MM.1S (cell line): Measurements from ENCODE around the gene GALM.
A peak's percentile ranks its signal among the peaks of the same experiment; 100 is the strongest.

Experiments used
- DNase-seq: peaks from one replicate; pipeline ENCODE4 v3.0.0-alpha.2; 2015
- H2AFZ ChIP-seq: fragments of 300-600 bp; sonication (generic); 2 replicates; pipeline ENCODE4 v1.6.0; 2016; ENCODE audit warnings: antibody characterized with exemption, low read length
- H3F3A ChIP-seq: fragments of 300-600 bp; sonication (generic); 2 replicates; pipeline ENCODE4 v1.6.1; 2016; ENCODE audit warnings: mild to moderate bottlenecking, antibody characterized with exemption, low read length, moderate library complexity, mixed read lengths; ENCODE audit not compliant: insufficient read depth
- H3K27ac ChIP-seq: fragments of 300-600 bp; sonication (generic); 2 replicates; pipeline ENCODE4 v1.5.1; 2016; ENCODE audit warnings: mild to moderate bottlenecking, low read length
- H3K27me3 ChIP-seq: fragments of 300-600 bp; sonication (generic); replicated peaks from 2 replicates; pipeline ENCODE4 v1.6.0; 2016; ENCODE audit warnings: low read length; ENCODE audit not compliant: insufficient read depth
- H3K36me3 ChIP-seq: fragments of 300-600 bp; sonication (generic); replicated peaks from 2 replicates; pipeline ENCODE4 v1.6.1; 2016; ENCODE audit warnings: mild to moderate bottlenecking, low read length, mixed read lengths; ENCODE audit not compliant: insufficient read depth
- H3K4me1 ChIP-seq: fragments of 300-600 bp; sonication (generic); 2 replicates; pipeline ENCODE4 v1.6.1; 2016; ENCODE audit warnings: low read length, mixed read lengths
- H3K4me2 ChIP-seq: fragments of 300-600 bp; sonication (generic); 2 replicates; pipeline ENCODE4 v1.6.0; 2016; ENCODE audit warnings: low read depth, low read length
- H3K4me3 ChIP-seq: fragments of 300-600 bp; sonication (generic); 2 replicates; pipeline ENCODE4 v1.5.1; 2016; ENCODE audit warnings: low read length, mixed read lengths
- H3K79me2 ChIP-seq: fragments of 300-600 bp; sonication (generic); 2 replicates; pipeline ENCODE4 v1.6.1; 2016; ENCODE audit warnings: mixed run types, low read length, mixed read lengths
- H3K9ac ChIP-seq: fragments of 300-600 bp; sonication (generic); 2 replicates; pipeline ENCODE4 v1.6.1; 2016; ENCODE audit warnings: low read length, mixed read lengths
- H3K9me2 ChIP-seq: fragments of 300-600 bp; sonication (generic); replicated peaks from 2 replicates; pipeline ENCODE4 v1.6.1; 2016; ENCODE audit warnings: mild to moderate bottlenecking, low read length, mixed read lengths; ENCODE audit not compliant: insufficient read depth
- H3K9me3 ChIP-seq: fragments of 300-600 bp; sonication (generic); replicated peaks from 2 replicates; pipeline ENCODE4 v1.6.1; 2016; ENCODE audit warnings: mild to moderate bottlenecking, low read length, mixed read lengths; ENCODE audit not compliant: insufficient read depth
- H4K20me1 ChIP-seq: fragments of 300-600 bp; sonication (generic); 2 replicates; pipeline ENCODE4 v1.6.1; 2016; ENCODE audit warnings: mild to moderate bottlenecking, low read length, moderate library complexity, mixed read lengths; ENCODE audit not compliant: insufficient read depth
- CTCF ChIP-seq: fragments of 300-600 bp; sonication (generic); IDR thresholded peaks from 2 replicates; pipeline ENCODE4 v1.5.1; 2016; ENCODE audit warnings: antibody characterized with exemption, low read length, mixed read lengths
- EZH2 ChIP-seq: fragments of 300-600 bp; sonication (generic); optimal IDR thresholded peaks from 2 replicates; pipeline ENCODE3; 2017; ENCODE audit warnings: low read depth, mild to moderate bottlenecking, antibody characterized with exemption, low read length, mixed read lengths
- EZH2phosphoT487 ChIP-seq: fragments of 300-600 bp; sonication (generic); IDR thresholded peaks from 2 replicates; pipeline ENCODE4 v1.6.1; 2018; ENCODE audit warnings: antibody characterized with exemption, low read length

Gene GALM

DNA sequence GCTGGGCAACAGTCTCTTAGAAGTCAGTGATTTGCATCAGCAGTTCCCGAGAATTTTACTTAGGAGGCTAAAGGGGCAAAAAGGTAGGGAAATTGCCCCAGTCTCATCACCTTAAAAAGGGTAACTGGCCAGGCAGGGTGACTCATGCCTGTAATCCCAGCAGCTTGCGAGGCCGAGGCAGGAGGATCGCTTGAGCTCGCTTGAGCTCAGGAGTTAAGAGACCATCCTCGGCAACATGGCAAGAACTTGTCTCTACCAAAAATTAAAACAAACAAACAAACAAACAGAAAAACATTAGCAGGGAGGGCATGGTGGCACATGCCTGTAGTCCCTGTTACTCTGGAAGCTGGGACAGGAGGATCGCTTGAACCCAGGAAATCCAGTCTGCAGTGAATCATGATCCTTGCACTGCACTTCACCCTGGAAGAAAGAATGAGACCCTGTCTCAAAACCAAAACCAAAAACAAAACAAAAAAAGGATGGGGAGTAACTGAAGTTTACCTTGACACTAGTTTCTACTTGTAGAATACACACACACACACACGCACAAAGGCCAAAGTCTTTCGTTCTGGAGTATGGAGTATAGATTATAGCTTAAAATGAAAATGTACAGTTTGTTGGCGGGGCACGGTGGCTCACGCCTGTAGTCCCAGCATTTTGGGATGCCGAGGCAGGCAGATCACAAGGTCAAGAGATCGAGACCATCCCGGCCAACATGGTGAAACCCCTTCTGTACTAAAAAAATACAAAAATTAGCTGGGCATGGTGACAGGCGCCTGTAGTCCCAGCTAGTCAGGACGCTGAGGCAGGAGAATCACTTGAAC lies 109.4 kb downstream of the GALM start:
- Histone ChIP-seq H3K4me2 (no peak overlapping the region), H3K27me3 (no peaks in the 10 kb centered on the region), H3K9me3 (no peaks in the 10 kb centered on the region), H4K20me1 (no peaks in the 10 kb centered on the region), H3K79me2 (peaks cover 13% of the 10 kb centered on the region), H3K4me3 (no peak overlapping the region), H3K4me1 (no peaks in the 10 kb centered on the region), H3K27ac (no peak overlapping the region), H3F3A (no peaks in the 10 kb centered on the region), H3K9me2 (no peaks in the 10 kb centered on the region), H3K36me3 (no peaks in the 10 kb centered on the region), H2AFZ (no peak overlapping the region), H3K9ac (no peak overlapping the region)
- no peak for TF ChIP-seq EZH2phosphoT487
- no peak for TF ChIP-seq EZH2
- TF ChIP-seq CTCF, result no peak
- no peak for DNase-seq

DNA sequence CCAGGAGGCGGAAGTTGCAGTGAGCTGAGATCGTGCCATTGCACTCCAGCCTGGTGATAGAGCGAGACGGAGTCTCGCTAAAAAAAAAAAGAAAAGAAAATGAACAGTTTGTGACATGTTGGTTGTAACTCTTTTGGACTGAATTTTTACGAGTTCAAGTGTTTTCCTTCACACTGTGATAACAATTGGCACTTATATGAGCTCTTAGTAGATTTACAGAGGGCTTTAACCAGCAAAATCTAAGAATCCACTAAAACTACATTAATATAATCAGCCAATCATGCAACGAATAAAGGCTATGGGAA lies 110.0 kb downstream of the GALM start:
- H2AFZ ChIP-seq, result no peak overlapping the region
- no peak for TF ChIP-seq EZH2
- H3K27ac ChIP-seq, result no peak overlapping the region
- H3K9me2 ChIP-seq, result no peaks in the 10 kb centered on the region
- H3K79me2 ChIP-seq, result peaks cover 13% of the 10 kb centered on the region
- DNase-seq, result no peak
- no peaks in the 10 kb centered on the region for H3K36me3 ChIP-seq
- no peak overlapping the region for H3K4me3 ChIP-seq
- no peaks in the 10 kb centered on the region for H4K20me1 ChIP-seq
- H3K9me3 ChIP-seq, result no peaks in the 10 kb centered on the region
- no peaks in the 10 kb centered on the region for H3F3A ChIP-seq
- no peaks in the 10 kb centered on the region for H3K27me3 ChIP-seq
- H3K4me1 ChIP-seq, result no peaks in the 10 kb centered on the region
- no peak overlapping the region for H3K4me2 ChIP-seq
- H3K9ac ChIP-seq, result no peak overlapping the region

GRCh38 chr2:38776531-38776930 lies 110.6 kb downstream of the GALM start:
- Histone ChIP-seq H3K9me3 (no peaks in the 10 kb centered on the region), H3K9ac (no peak overlapping the region), H3K79me2 (peaks cover 13% of the 10 kb centered on the region), H3K9me2 (no peaks in the 10 kb centered on the region), H2AFZ (no peak overlapping the region), H3K4me1 (no peaks in the 10 kb centered on the region), H3K27me3 (no peaks in the 10 kb centered on the region), H3K36me3 (no peaks in the 10 kb centered on the region), H3K4me2 (no peak overlapping the region), H3K4me3 (no peak overlapping the region), H3F3A (no peaks in the 10 kb centered on the region), H3K27ac (no peak overlapping the region), H4K20me1 (no peaks in the 10 kb centered on the region)
- DNase-seq, result no peak
- no peak for TF ChIP-seq EZH2
- no peak for TF ChIP-seq CTCF

DNA sequence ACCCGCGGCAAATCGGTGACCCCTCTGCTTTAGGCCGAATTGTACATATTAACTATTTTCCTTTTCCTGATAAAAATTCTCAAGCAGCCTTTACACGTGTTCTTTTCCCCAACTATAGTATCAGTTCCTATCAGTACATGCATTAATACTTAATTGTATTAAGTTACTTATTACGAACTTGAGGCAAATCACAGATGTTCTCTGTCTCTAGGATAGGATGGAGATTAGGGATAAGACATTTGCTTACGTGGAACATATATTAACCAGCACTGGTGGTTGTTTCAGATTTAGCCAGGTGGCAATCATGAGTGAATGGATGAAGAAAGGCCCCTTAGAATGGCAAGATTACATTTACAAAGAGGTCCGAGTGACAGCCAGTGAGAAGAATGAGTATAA lies 112.8 kb downstream of the GALM start:
- Histone ChIP-seq H3K27ac (no peak overlapping the region), H3K4me2 (peak overlapping the region; percentile 69), H3F3A (no peaks in the 10 kb centered on the region)

More for the DNA sequence above, 112.8 kb downstream of the GALM start:
- Histone ChIP-seq H3K79me2 (peaks cover 13% of the 10 kb centered on the region), H3K27me3 (no peaks in the 10 kb centered on the region), H3K36me3 (no peaks in the 10 kb centered on the region), H3K9me3 (no peaks in the 10 kb centered on the region), H3K9ac (peak overlapping the region; percentile 67), H4K20me1 (no peaks in the 10 kb centered on the region), H3K4me3 (peak overlapping the region; percentile 77), H3K4me1 (no peaks in the 10 kb centered on the region), H2AFZ (peak overlapping the region; percentile 69), H3K9me2 (no peaks in the 10 kb centered on the region)
- DNase-seq, result no peak
- TF ChIP-seq EZH2 (no peak), CTCF (no peak), EZH2phosphoT487 (no peak)
